Cortex of kidney (tissue), 1 donor: ENCODE results near the gene USP4.
"Not testable (repeated sequence)": the region's sequence is repeated elsewhere in the genome, so short reads cannot be mapped to it uniquely, and the experiment has no call there.

ENCODE experiments used
- DNase-seq: peaks from one replicate; lab custom pipeline; 2025; lab: John Stamatoyannopoulos, UW

Gene USP4

DNA sequence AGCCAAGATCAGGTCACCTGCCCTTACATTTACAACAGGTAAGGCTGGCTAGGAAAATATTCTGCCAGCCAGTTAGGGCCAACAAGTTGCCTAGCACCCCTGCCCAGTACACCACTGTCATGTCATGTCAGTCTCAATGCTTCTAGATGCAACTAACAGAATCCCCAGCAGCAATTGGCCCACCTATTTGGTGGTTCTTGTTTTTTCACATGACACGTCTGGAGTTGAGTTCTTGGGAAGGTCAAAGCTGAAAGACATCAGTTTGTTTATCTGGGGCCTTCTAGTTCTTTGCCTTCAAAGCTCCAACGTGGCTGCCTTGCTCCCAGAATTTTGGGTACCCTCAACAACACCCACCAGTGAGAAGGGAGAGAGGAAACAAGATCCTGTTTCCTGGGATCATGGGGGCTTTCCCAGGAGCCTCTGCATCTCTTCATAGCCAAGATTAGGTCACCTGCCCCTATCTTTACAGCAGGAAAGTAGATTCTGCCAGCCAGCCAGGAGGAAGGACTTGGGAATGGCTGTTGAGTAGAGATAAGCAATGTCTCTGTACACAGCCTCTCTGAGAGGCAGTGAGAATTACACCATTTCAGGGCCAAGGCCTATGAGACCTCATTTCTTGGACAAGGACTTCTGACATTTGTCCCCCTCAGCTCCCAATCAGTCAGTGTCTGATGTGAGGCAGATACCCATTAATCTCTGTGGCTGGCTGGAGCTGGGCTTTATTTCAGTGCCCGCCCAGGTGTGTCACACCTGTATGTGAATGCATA is 9.7 kb upstream of the USP4 start:
- no peak for DNase-seq

DNA sequence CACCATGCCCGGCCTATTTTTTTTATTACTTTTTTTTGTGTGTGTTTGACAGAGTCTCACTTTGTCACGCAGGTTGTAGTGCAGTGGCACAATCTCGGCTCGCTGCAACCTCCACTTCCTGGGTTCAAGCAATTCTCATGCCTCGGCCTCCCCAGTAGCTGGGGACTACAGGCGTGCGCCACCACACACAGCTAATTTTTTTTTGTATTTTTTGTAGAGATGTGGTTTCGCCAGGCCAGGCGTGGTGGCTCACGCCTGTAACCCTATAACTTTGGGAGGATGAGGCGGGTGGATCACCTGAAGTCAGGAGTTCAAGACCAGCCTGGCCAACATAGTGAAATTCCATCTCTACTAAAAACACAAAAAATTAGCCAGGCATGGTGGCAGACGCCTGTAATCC is 8.5 kb upstream of the USP4 start:
- not testable (repeated sequence) for DNase-seq

DNA sequence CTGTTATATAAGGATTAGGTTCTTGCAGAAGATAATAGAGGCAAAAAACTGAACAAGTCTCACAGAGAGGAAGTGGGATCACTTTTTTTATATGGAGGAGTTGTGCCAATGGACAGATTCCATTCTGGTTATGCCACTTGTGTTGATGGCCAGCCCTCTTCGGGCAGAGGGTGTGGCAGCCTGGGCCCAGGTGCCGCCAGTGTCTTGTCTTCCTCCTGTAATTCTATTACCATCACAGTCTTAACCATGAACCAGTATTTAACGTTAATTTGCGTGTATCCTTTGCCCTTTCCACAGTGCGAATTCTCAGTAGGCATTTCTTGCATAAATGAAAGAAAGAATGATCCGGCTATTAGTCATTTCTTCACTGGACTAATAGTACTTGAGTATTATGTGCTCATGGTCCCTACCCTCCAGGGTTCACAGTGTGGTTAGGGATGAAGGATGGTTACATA is 7.0 kb upstream of the USP4 start:
- DNase-seq, result no peak

DNA sequence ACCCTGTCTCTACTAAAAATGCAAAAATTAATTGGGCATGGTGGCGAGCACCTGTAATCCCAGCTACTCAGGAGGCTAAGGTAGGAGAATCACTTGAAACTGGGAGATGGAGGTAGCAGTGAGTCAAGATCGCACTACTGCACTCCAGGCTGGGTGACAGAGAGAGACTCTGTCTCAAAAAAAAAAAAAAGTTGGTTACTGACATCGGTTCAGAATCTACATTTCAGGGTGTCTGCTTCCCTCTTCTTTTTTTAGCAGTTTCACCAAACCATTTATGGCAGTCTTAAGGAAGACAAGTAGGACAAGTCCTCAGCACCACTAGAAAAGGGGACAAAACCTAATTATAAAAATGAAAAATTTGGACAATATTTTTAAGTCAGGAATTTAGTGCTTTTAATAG is 3.3 kb upstream of the USP4 start:
- DNase-seq, result no peak

DNA sequence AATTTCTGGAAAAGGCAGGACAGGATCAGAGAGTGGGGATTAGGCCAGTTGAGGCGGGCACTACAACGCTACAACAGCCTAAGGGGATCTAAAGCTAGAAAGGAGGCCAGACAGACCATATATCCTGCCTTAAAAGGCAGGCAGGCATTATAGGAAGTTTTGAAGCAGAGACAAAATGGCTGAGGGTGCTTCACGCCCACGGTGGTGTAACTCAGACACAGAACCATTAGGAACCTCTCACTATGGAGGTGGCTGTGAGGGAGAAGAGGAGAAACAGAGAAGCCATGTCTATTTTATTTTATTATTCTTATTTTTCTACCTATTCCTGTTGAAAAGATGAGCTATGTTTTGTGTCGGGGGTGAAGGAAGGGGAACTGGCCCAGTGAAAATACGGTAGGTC is 2.1 kb upstream of the USP4 start:
- DNase-seq, result no peak

DNA sequence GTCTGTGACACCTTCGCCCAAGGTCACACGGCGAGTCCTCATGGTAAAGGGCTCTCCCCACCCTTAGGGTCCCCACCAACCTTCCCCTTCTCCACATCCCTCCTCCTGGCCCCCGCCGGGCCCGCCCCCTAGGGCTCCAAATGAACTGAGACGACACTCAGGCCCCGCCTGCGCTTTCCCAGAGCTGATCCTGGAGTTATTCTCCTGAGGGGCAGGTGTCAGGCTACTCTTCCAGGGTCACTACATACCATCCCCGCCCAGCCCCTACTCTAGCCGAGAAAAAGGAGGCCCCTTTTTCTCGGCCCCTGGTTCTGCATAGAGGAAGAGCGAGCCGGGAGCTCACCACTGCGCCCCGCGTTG is 292 bp downstream of the USP4 start:
- DNase-seq, result no peak

DNA sequence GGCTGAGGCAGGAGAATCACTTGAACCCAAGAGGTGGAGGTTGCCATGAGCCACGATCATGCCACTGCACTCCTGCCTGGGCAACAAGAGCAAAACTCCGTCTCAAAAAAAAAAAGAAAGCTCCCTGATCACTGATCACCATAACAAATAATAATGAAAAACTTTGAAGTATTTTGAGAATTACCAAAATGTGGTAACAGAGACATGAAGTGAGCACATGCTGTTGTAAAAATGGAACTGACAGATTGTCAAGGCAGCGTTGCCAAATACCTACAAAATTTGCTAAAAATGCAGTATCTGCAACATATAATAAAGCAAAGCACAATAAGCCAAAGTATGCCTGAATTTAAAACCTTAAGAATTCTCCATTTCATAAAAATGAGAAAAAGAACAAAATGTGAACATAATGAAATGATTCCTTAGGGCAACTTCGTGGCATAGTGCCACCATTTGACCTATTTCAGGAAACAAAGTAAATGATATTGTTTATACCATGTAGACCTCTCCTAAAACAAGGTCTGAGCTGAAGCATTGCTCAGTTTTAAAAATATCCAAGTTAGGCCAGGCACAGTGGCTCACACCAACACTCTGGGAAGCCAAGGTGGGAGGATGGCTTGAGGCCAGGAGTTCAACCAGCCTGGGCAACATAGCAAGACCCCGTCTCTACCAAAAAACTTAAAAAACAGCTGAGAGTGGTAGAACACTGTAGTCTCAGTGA is 5.8 kb downstream of the USP4 start:
- no peak for DNase-seq

DNA sequence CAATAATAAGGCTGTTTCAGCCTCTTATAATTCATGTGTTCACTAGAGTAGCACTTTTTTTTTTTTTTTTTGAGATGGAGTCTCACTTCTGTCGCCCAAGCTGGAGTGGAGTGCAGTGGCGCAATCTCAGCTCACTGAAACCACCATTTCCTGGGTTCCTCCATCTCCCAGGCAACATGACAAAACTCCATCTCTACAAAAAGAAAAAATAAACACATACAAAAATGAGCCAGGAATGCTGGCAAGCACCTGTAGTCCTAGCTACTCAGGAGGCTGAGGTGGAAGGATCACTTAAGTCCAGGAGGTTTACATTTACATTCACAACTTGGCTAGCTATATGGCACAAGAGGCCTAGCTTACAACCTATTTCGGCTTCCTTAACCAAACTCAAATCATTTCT is 6.8 kb downstream of the USP4 start:
- DNase-seq, result no peak

DNA sequence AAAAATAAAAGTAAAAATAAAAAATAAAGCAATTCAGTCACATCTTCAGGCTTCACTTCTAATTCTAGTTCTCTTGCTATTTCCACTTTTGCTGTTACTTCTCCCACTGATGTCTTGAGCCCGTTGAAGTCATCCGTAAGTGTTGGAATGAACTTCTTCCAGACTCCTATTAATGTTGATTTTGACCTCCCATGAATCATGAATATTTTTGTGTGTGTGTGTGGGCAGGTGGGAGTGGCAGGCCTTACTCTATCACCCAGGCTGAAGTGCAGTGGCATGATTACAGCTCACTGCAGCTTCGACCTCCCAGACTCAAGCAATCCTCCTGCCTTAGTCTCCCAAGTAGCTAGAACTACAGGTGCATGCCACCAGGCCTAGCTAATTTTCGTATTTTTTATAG is 10.7 kb downstream of the USP4 start:
- DNase-seq, result no peak

DNA sequence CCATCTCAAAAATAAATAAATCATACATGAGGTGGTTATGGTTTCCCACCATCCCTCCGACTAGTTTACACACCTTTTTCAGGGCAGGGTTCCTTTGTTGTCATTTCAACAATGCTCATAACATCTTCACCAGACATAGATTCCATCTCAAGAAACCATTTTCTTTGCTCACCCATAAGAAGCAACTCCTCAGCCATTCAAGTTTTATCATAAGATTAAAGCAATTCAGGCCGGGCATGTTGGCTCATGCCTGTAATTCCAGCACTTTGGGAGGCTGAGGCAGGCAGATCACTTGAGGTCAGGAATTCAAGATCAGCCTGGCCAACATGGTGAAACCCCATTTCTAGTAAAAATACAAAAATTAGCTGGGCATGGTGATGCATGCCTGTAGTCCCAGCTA is 11.5 kb downstream of the USP4 start:
- not testable (repeated sequence) for DNase-seq

DNA sequence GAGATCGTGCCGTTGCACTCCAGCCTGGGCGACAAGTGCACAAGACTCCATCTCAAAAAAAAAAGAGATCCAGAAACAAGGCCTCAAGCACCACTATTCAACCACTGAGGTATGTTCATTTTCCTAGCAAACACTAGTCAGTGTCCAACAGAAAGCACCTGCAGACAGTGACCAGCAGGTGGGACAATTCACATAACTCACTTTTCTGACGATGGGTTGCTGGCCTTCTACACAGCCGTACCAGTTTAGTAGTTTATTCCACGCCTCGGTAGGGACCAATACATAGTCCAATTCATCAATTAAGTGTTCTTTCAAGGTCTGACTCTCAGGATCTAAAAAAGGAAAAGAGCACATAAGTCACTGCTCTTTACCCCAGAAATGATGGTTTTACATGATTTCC is 12.4 kb downstream of the USP4 start:
- no peak for DNase-seq

DNA sequence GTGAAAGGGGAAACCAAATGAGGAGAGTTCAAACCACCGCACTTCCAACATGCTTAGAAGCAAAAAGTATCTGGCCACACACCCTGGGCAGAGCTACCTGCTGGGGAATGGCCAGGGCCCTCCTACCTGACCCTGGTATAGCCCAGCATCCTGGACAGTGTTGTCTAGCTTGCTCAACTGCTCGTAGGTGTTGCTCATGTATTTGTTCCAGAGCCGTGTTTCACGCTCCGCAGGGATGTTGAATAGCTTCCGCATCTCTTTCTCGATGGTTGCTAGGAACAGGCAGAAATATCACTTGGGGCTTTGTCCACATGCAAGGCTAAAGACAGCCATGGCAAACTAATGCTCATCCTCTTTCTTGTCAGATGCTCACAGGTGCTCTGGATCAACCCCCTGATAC is 15.1 kb downstream of the USP4 start:
- DNase-seq, result no peak

DNA sequence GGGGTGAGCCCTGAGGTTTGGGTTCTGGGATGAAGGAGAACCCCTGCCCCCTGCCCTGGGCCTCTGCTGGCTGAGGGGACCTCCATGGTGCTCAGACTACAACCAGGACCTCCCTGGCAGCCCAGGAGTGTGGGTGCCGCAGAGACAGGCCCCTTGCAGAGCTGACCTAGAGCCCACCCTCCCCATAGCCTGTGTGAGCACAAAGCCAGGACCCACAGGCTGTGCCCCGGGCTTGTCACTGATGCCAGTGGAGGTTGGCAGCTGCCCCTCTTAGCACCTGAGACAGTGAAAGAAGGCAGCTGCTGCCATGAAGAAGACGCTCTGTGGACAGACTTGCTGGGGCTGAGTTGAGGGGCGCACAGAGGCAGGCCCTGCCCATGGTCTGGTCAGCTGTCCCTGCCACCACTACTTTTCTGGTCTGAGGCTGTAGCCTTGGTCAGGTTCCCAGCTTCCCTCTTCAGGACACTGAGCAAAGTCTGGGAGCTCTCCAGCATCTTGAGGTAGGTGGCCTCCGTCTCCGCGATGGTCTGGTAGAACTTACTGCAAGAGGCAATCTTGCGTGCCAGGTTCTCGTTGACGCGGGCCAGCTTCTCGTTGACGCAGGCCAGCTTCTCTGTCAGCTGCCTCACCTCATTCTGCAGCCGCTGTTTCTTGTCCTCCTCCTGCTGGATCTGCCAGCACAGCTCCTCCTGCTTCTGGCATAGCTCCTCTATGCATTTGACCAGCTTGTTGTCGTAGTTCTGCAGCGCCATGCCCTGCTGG is 23.0 kb downstream of the USP4 start:
- DNase-seq, result no peak

DNA sequence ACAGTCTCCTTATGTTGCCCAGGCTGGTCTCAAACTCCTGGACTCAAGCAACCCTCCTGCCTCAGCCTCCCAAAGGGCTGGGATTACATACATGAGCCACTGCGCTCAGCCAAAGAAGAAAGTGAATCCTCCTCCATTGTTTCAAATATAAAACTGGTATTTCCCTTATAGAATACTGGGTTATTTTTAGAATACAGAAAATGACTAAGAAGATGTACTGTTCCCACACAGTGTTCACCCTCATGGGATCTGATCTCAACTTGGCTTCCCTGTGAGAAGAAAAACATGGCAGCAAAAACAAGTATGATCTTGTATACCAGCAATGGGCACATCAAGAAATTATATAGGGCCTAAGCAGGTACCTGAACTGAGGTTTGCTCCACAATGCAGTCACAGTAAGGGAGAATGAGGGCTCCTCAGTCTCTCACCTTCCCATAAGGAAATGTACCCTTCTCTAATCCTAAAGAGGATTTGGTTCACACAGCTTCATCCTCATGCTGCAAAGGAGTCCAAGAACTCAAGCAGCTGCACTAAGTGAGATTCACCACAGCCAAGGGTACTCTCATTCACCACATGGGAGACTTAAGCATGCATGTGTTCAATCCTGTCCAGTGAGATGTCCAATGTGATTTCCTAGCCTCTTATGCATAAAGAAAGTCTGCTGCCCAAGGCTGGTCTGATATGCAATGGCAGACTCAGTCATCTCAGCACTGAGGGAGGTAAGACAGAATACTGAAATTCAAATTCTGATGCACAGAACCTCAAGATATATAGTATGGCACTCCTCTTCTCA is 25.8 kb downstream of the USP4 start:
- DNase-seq, result no peak

DNA sequence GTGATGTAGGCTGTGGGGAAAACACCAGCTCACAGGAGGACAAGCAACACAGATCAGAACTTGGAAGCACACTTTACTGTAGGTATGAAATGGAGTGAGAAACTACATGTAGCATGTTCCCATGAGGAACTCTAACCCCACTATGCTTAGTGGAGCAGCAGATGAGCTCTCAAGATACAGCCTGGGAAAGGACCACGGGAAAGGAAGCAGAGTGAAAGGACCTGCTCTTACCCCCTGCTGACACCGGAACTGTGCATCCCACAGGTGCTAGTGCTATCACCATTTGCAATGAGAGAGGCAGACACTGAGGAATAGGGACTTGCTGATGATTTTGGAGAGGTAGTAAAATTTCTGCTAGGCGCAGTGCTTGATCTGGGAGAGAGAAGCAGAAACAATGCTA is 28.6 kb downstream of the USP4 start:
- no peak for DNase-seq

DNA sequence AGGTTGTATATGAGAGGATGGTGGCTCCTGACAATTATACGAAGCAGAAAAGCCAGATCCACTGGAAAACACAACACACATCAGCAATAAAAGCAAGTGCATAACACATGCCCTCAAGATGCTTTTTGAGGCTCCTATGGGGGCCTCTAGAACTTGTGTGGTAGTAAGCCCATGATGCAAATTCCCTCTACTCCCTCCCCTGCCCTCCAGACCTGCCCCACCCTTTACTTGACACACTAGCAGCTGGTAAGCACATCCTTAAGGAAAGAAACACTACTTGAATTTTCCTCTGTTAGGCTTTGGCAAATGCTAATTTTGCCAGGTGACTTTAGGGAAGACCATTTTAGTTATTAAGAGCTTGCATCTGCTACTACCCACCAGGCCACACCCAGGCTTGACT is 29.2 kb downstream of the USP4 start:
- DNase-seq, result no peak

DNA sequence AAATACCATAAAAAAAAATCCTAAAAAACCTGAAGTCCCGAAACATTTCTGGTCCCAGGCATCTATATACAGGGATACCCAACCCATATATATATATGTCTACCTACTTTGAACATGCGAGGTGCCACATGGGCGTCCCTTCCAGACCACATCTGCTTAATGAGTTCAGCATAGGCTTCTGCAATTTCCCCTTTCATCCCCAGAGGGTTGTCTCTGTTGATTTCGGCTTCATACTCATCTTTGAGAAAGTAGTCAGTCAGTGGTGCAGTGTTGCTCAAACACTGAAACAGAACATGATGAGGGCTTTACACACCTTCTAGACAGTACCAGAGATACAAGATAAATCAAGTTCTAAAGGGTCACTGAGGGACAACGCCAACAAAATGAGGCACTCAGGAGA is 34.2 kb downstream of the USP4 start:
- no peak for DNase-seq

DNA sequence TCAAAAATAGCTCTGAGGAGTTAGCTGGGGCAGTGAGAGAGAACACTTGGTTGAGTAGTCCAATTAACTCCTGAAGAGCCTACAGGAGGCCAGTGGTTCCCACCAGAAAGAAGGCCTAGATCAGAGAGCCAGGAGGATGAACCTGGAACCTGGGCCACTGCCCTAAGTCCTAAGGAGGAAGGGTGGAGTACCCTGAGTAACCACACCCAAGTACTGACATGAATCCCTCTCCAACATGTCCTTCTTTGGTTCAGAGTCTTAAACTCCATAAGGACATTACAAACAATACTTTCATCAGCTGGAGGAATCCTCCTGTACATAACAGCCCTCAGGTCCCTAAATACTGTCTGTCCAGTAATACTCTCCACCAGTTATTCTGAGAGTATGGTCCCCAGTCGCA is 37.2 kb downstream of the USP4 start:
- DNase-seq, result no peak

DNA sequence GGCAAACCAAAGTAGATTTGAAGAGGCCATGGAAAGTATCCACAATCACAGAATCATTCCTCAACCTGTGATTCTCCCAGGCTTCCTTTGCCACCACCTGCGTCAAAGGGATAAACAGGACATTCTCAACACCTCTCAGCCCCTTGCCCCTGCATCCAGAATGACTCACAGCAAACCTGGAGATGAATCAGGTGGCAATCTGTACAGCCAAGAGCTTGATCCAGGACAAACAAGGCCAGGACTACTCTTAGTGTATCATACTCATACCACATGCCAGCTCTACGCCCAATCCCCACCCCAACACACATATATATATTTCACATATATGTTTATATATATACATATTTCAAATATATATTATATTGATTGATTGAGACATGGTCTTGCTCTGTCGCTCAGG is 39.3 kb downstream of the USP4 start:
- no peak for DNase-seq

DNA sequence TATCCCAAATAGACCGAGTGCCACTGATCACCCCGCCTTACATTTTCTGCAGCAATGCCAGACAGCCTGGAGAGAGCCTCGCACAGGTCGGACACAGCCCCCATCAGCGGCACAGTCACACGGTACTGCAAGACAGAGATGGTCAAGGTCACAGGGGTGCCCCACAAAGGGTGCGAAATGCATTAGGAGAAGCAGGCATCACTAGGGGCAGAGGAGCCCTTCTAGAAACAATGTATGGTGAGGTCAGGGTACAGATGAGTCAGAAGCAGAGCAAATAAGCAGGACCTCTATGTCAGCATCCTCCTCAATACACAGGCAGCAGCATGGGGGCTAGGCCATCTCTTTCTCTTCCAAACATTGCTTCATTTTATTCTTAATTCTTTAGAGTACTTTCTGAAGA is 41.3 kb downstream of the USP4 start:
- no peak for DNase-seq

DNA sequence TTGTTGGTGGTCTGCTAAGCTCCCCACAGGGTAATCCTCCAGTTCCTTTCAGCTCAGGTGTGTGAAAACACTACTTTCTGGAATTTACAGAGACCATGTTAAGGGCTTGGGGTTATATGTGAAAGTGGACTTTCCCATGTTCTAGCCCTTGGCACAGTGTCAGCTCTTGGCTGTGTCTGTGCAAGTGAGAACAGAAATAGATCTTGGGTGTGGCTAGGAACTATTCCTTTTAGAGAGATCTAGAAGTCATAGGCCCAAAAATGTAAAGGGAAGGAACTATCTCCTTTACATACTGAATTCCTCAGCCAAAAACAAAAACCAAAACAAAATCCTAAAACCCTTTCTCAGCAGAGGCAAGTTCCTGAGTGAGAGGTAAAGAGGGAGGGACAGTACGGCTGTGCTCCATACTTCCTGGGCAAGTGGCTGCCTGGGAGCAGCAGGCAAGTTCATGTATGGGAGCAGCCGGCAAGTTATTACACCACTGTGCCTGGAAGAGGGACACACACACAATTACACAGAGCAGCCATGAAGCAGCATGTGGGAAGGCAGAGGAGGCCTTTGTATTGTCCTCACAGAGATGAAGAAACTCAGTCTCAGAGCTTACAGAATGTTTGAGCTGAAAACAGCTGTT is 43.0 kb downstream of the USP4 start:
- DNase-seq, result no peak
